ENCODE results near the gene CDH23.

Gene CDH23

DNA sequence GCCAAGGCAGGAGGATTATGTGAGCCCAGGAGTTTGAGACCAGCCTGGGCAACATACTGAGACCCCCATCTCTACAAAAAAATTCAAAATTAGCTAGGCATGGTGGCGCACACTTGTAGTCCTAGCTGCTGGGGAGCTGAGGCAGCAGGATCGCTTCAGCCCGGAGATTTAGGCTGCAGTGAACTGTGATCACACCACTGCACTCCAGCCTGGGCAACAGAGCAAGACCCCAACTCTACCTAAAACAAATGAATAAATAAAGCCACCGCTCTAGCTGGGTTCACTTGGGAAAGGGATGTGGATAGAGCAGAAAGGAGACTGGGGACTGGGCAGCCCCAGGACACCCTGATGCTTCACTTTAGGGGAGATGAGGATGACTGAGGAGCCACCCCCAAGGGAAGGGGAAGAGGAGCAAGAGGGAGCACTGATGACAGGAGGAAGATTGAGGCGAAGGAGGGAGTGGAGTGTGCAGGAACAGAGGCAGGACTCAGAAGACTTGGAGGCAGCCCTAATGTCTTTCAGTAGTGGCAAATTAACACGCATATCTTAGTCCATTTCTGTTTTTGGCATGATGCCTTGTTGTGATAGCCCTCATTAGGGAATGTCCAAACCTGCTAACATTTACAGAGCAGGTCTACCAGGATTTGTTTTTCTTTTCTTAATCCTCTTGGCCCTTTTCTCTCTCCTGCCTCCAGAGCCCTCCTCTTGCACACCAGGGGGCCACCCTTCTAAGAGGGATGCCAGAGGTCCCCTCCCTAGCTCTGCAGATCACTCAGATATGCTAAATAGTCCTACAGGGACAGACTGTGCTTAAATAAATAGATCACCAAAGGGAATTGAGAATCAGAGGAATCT is 234.5 kb downstream of the CDH23 start:
- H3K36me3 ChIP-seq, result no peaks in the 10 kb centered on the region
- H3K4me1 ChIP-seq, result peaks cover 0 to 5% (median 0%) of the 10 kb centered on the region in 4 donors
- no peak for DNase-seq
- peaks cover 0 to 27% of the 10 kb centered on the region in 2 donors for H3K27me3 ChIP-seq
- H3K4me3 ChIP-seq, result no peak overlapping the region
- TF ChIP-seq CTCF (IDR thresholded peaks at IDR 0.05), result no peak
- no peak overlapping the region for H3K27ac ChIP-seq
- intact Hi-C loops (cut with DNase I; ENCODE audit: low total_unique reads), result no loop called here
- H3K9me3 ChIP-seq, result no peaks in the 10 kb centered on the region

DNA sequence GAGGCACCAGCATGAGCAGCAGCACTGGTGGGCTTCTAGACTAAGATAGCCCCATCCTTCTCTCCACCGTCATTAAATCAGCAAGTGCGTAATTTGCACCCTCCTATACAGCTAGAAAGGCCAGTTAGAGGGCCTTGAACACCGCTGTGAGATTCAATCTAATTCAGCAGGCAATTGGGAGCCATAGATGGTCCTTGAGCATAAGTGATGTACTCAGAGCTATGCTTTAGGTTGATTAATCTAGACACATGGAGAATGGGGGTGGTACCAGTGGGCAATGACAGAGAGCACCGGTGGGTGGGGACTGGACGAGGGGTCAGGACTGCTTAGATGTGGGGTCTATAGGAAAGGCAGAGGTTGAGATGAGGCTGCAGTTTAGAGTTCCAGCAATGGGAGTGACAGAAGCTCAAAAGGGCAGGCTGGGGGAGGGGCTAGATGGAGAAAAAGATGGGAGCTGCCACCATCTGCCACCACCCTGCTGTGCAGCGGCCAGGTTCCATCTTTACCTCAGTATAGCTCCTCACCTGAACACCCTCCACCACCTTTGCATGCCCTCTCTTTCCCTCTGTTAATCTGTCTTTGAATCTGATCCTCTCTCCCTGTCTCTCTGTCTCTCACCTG is 235.6 kb downstream of the CDH23 start:
- Histone ChIP-seq H3K9me3 (no peaks in the 10 kb centered on the region), H3K36me3 (no peaks in the 10 kb centered on the region), H3K4me1 (peaks cover 0 to 5% (median 0%) of the 10 kb centered on the region in 4 donors), H3K27ac (no peak overlapping the region), H3K27me3 (peaks cover 0 to 24% of the 10 kb centered on the region in 2 donors), H3K4me3 (no peak overlapping the region)
- TF ChIP-seq CTCF (IDR thresholded peaks at IDR 0.05), result no peak
- intact Hi-C loops (cut with DNase I; ENCODE audit: low total_unique reads), result no loop called here
- DNase-seq, result no peak

DNA sequence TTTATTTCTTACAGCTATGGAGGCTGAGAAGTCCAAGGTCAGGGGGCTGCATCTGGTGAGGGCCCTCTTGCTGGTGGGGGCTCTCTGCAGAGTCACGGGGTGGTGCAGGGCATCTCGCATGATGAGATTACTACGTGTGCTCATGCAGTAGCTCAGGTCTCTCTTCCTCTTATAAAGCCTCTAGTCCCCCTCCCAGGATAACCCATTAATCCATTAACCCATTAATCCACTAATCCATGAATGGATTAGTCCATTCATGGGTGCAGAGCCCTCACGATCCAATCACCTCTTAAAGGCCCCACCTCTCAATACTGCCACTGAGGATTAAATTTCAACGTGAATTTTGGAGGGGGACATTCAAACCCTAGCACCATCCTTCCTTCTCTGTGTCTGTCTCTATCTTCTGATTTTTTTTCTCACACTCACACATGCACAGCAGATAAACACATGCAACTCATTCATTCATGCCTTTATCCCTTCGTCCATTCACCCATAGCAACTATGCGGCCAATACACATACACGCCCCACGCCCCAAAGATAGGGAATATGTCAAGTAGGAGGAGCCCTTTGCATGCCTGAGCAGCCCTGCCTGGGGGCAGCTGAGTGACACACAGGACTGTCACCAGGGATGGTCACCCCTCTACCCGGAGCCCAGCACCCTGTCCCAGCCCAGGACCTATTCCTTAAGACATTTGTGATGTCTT is 236.3 kb downstream of the CDH23 start:
- Histone ChIP-seq H3K36me3 (no peaks in the 10 kb centered on the region), H3K27ac (no peak overlapping the region), H3K9me3 (no peaks in the 10 kb centered on the region), H3K27me3 (peaks cover 0 to 17% of the 10 kb centered on the region in 2 donors), H3K4me3 (no peak overlapping the region), H3K4me1 (peaks cover 0 to 5% (median 0%) of the 10 kb centered on the region in 4 donors)
- no peak for TF ChIP-seq CTCF (IDR thresholded peaks at IDR 0.05)
- no peak for DNase-seq
- intact Hi-C loops (cut with DNase I; ENCODE audit: low total_unique reads), result no loop called here

GRCh38 chr10:71633920-71634319 is 237.2 kb downstream of the CDH23 start:
- intact Hi-C loops (cut with DNase I; ENCODE audit: low total_unique reads), result no loop called here
- no peaks in the 10 kb centered on the region for H3K9me3 ChIP-seq
- H3K27ac ChIP-seq, result no peak overlapping the region
- TF ChIP-seq CTCF (IDR thresholded peaks at IDR 0.05), result no peak
- no peak overlapping the region for H3K4me3 ChIP-seq
- H3K4me1 ChIP-seq, result peaks cover 0 to 5% (median 0%) of the 10 kb centered on the region in 4 donors
- H3K27me3 ChIP-seq, result peaks cover 0 to 19% of the 10 kb centered on the region in 2 donors
- DNase-seq, result no peak
- no peaks in the 10 kb centered on the region for H3K36me3 ChIP-seq

GRCh38 chr10:71634531-71635164 is 237.9 kb downstream of the CDH23 start:
- Histone ChIP-seq H3K36me3 (no peaks in the 10 kb centered on the region), H3K4me3 (no peak overlapping the region), H3K27me3 (peaks cover 0 to 19% of the 10 kb centered on the region in 2 donors), H3K27ac (no peak overlapping the region), H3K9me3 (no peaks in the 10 kb centered on the region), H3K4me1 (peaks cover 0 to 5% (median 0%) of the 10 kb centered on the region in 4 donors)
- no peak for DNase-seq
- intact Hi-C loops (cut with DNase I; ENCODE audit: low total_unique reads), result no loop called here
- no peak for TF ChIP-seq CTCF (IDR thresholded peaks at IDR 0.05)
